SK-N-SH treated with all-trans-retinoic acid at 6 μM for 48 hours (cell line): ENCODE results near the gene SNRPD1.

ENCODE experiments used
- ATAC-seq: fragments of 200-7000 bp; cut with Tn5 transposase; 3 replicates; pipeline ENCODE4 v1.9.1; 2020; ENCODE audit warnings: mild to moderate bottlenecking, moderate library complexity
- ARNTL ChIP-seq: fragments of 450-650 bp; formaldehyde crosslinking; IDR thresholded peaks from 2 replicates; pipeline ENCODE4 v1.5.0; 2020; ENCODE audit warnings: low read depth, mild to moderate bottlenecking, moderate library complexity, borderline replicate concordance
- BACH2 ChIP-seq: fragments of 250-450 bp; sonication (Bioruptor Pico); IDR thresholded peaks from 2 replicates; pipeline ENCODE4 v1.9.0; 2021; ENCODE audit warnings: mild to moderate bottlenecking, borderline replicate concordance
- CREB5 ChIP-seq: fragments of 250-450 bp; sonication (Bioruptor Pico); IDR thresholded peaks from 2 replicates; pipeline ENCODE4 v1.5.1; 2020; ENCODE audit warnings: low read depth, mild to moderate bottlenecking, moderate library complexity
- CSDC2 ChIP-seq: fragments of 250-450 bp; sonication (Bioruptor Pico); IDR thresholded peaks from 2 replicates; pipeline ENCODE4 v1.5.0; 2020; ENCODE audit warnings: mild to moderate bottlenecking, moderate library complexity
- CSRNP3 ChIP-seq: fragments of 250-450 bp; sonication (Bioruptor Pico); IDR thresholded peaks from 2 replicates; pipeline ENCODE4 v1.5.1; 2021; ENCODE audit warnings: mild to moderate bottlenecking, moderate library complexity
- ESRRG ChIP-seq: fragments of 250-450 bp; sonication (Bioruptor Pico); IDR thresholded peaks from 2 replicates; pipeline ENCODE4 v1.6.1; 2021; ENCODE audit warnings: mild to moderate bottlenecking
- GLIS3 ChIP-seq: fragments of 250-450 bp; sonication (Bioruptor Pico); IDR thresholded peaks from 2 replicates; pipeline ENCODE4 v1.5.0; 2020; ENCODE audit warnings: mild to moderate bottlenecking, moderate library complexity
- ISL1 ChIP-seq: fragments of 250-450 bp; sonication (Bioruptor Pico); IDR thresholded peaks from 2 replicates; pipeline ENCODE4 v2.1.2; 2022; ENCODE audit warnings: mild to moderate bottlenecking, moderate library complexity
- OSR1 ChIP-seq: fragments of 250-450 bp; sonication (Bioruptor Pico); IDR thresholded peaks from 2 replicates; pipeline ENCODE4 v1.8.0; 2022; ENCODE audit warnings: moderate library complexity, mild to moderate bottlenecking, inconsistent platforms
- PATZ1 ChIP-seq: fragments of 250-450 bp; sonication (Bioruptor Pico); IDR thresholded peaks from 2 replicates; pipeline ENCODE4 v1.8.0; 2020; ENCODE audit warnings: mild to moderate bottlenecking, moderate library complexity, borderline replicate concordance
- POU6F1 ChIP-seq: fragments of 250-450 bp; sonication (Bioruptor Pico); IDR thresholded peaks from 2 replicates; pipeline ENCODE4 v1.8.0; 2021; ENCODE audit warnings: low read depth, mild to moderate bottlenecking, moderate library complexity, borderline replicate concordance
- RARB ChIP-seq: fragments of 250-450 bp; sonication (Bioruptor Pico); IDR thresholded peaks from 2 replicates; pipeline ENCODE4 v1.8.0; 2021; ENCODE audit warnings: mild to moderate bottlenecking, moderate library complexity
- TCF4 ChIP-seq: fragments of 250-450 bp; sonication (Bioruptor Pico); IDR thresholded peaks from 2 replicates; pipeline ENCODE4 v1.8.0; 2021; ENCODE audit warnings: mild to moderate bottlenecking, moderate library complexity, borderline replicate concordance
- TOX ChIP-seq: fragments of 250-450 bp; sonication (Bioruptor Pico); IDR thresholded peaks from 2 replicates; pipeline ENCODE4 v1.8.0; 2021; ENCODE audit warnings: mild to moderate bottlenecking, moderate library complexity, borderline replicate concordance
- TSHZ2 ChIP-seq: fragments of 250-450 bp; sonication (Bioruptor Pico); IDR thresholded peaks from 2 replicates; pipeline ENCODE4 v1.5.0; 2020; ENCODE audit warnings: mild to moderate bottlenecking, moderate library complexity
- ZC3H10 ChIP-seq: fragments of 250-450 bp; sonication (Bioruptor Pico); IDR thresholded peaks from 2 replicates; pipeline ENCODE4 v1.5.1; 2021; ENCODE audit warnings: mild to moderate bottlenecking, moderate library complexity
- ZFP30 ChIP-seq: fragments of 450-650 bp; formaldehyde crosslinking; IDR thresholded peaks from 2 replicates; pipeline ENCODE4 v1.5.0; 2022; ENCODE audit warnings: mild to moderate bottlenecking, moderate library complexity
- ZNF565 ChIP-seq: fragments of 450-650 bp; formaldehyde crosslinking; conservative IDR thresholded peaks from 2 replicates; pipeline ENCODE4 v1.5.0; 2020; ENCODE audit warnings: low read depth, mild to moderate bottlenecking, moderate library complexity
- ZNF8 ChIP-seq: fragments of 450-650 bp; formaldehyde crosslinking; IDR thresholded peaks from 2 replicates; pipeline ENCODE4 v1.5.0; 2020; ENCODE audit warnings: mild to moderate bottlenecking, moderate library complexity

SNRPD1 gene

GRCh38 chr18:21660078-21660477 lies 48.0 kb downstream of the SNRPD1 start (continued):
- no peak for TF ChIP-seq CSRNP3
- TF ChIP-seq, all 23 proteins: peak for 0

GRCh38 chr18:21662581-21662980 lies 50.5 kb downstream of the SNRPD1 start:
- no peak for TF ChIP-seq CSRNP3
- TF ChIP-seq, all 23 proteins: peak for 0
- ATAC-seq = no peak

GRCh38 chr18:21663578-21663977 lies 51.5 kb downstream of the SNRPD1 start:
- ATAC-seq = no peak
- TF ChIP-seq CREB5 (CRISPR knock-in tag) = no peak
- TF ChIP-seq CSDC2 (CRISPR knock-in tag) = no peak
- TF ChIP-seq ZNF8 (CRISPR knock-in tag) = no peak
- no peak for TF ChIP-seq TCF4 (CRISPR knock-in tag)
- TF ChIP-seq ZFP30 (CRISPR knock-in tag) = no peak
- TF ChIP-seq TOX (CRISPR knock-in tag) = no peak
- no peak for TF ChIP-seq OSR1 (CRISPR knock-in tag)
- no peak for TF ChIP-seq PATZ1 (CRISPR knock-in tag)
- TF ChIP-seq ISL1 (CRISPR knock-in tag) = no peak
- no peak for TF ChIP-seq CSRNP3

GRCh38 chr18:21664069-21664468 lies 52.0 kb downstream of the SNRPD1 start:
- no peak for TF ChIP-seq ZNF8 (CRISPR knock-in tag)
- no peak for TF ChIP-seq POU6F1
- TF ChIP-seq ARNTL (CRISPR knock-in tag) = no peak
- TF ChIP-seq RARB = no peak
- no peak for TF ChIP-seq CSRNP3
- TF ChIP-seq BACH2 = no peak
- TF ChIP-seq TSHZ2 = no peak
- no peak for TF ChIP-seq ZC3H10 (CRISPR knock-in tag)
- TF ChIP-seq GLIS3 (CRISPR knock-in tag) = no peak
- no peak for TF ChIP-seq ESRRG
- TF ChIP-seq ZFP30 (CRISPR knock-in tag) = no peak
- no peak for TF ChIP-seq OSR1 (CRISPR knock-in tag)
- no peak for TF ChIP-seq ZNF565 (CRISPR knock-in tag)
- no peak for TF ChIP-seq PATZ1 (CRISPR knock-in tag)
- no peak for TF ChIP-seq TCF4 (CRISPR knock-in tag)
- ATAC-seq = no peak
